GM23248 (cell line): ENCODE measurements around the gene L1TD1.

Source experiments
- EZH2 ChIP-seq: fragments of 200-600 bp; sonication (generic); IDR thresholded peaks from 2 replicates; pipeline ENCODE4 v1.6.1; 2018; ENCODE audit warnings: antibody characterized with exemption, mild to moderate bottlenecking; ENCODE audit not compliant: insufficient read depth, poor library complexity, severe bottlenecking
- EZH2phosphoT487 ChIP-seq: fragments of 200-600 bp; sonication (generic); IDR thresholded peaks from 2 replicates; pipeline ENCODE4 v1.6.1; 2018; ENCODE audit warnings: antibody characterized with exemption, moderate library complexity, mild to moderate bottlenecking, low read depth; ENCODE audit not compliant: insufficient read depth

GRCh38 chr1:62234688-62235087 is 40.0 kb downstream of the L1TD1 start:
- TF ChIP-seq EZH2phosphoT487 (no peak), EZH2 (no peak)
